NCI-H1436 (cell line): ENCODE results near the gene SEMA4F.
A peak's percentile ranks its signal among the peaks of the same experiment; 100 is the strongest.
"Not testable (repeated sequence)": the region's sequence is repeated elsewhere in the genome, so short reads cannot be mapped to it uniquely, and the experiment has no call there.

Source experiments
- DNase-seq: peaks from one replicate; lab custom pipeline; 2025; lab: John Stamatoyannopoulos, UW

The SEMA4F gene, protein sequence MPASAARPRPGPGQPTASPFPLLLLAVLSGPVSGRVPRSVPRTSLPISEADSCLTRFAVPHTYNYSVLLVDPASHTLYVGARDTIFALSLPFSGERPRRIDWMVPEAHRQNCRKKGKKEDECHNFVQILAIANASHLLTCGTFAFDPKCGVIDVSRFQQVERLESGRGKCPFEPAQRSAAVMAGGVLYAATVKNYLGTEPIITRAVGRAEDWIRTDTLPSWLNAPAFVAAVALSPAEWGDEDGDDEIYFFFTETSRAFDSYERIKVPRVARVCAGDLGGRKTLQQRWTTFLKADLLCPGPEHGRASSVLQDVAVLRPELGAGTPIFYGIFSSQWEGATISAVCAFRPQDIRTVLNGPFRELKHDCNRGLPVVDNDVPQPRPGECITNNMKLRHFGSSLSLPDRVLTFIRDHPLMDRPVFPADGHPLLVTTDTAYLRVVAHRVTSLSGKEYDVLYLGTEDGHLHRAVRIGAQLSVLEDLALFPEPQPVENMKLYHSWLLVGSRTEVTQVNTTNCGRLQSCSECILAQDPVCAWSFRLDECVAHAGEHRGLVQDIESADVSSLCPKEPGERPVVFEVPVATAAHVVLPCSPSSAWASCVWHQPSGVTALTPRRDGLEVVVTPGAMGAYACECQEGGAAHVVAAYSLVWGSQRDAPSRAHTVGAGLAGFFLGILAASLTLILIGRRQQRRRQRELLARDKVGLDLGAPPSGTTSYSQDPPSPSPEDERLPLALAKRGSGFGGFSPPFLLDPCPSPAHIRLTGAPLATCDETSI

DNA sequence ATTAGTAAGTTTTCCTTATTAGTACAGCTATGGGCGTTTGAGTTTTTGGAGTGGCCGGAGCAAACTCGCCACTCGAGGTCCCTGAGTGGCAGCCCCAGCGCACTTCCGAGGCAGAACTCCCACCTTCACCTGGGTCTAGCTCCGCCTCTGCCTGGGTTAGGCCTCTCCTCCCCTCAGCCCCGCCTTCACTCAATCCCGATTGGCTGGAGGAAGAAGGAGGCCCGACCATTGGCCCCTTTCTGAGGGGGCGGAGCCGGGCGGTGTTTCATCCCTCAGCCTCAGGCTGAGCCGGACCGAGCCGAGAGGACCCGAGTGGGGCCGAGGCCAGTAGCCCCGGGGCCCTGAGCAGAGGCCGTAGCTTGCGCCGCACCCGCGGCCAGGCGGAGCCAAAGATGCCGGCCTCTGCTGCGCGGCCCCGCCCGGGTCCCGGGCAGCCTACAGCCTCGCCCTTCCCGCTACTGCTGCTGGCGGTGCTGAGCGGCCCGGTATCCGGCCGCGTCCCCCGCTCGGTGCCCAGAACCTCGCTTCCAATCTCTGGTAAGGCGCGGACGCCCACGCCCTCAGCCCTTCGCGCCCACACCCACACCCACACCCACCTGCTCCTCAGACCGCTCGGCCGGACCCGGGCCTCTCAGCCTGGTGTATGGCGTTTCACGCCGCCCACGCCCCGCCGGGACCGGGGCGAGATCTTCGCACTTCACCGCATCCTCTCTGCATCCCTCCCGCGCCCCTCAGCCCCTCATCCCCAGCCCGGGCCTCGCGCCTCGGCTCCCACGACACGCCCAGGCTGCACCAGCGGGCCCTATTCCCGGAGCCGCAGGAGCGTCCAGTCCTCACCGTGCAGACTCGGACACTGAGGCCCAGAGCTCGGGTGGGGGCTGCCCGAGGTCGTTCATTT, at the start of gene SEMA4F:
TSS of gene SEMA4F (plus strand) at position 263 of the 898 bp plus-strand sequence. CDS start at position 393, 130 bp downstream.
- peak; percentile 97 for DNase-seq

GRCh38 chr2:74606927-74607326, 47.1 kb upstream of the SEMA4F start:
- DNase-seq = no peak

DNA sequence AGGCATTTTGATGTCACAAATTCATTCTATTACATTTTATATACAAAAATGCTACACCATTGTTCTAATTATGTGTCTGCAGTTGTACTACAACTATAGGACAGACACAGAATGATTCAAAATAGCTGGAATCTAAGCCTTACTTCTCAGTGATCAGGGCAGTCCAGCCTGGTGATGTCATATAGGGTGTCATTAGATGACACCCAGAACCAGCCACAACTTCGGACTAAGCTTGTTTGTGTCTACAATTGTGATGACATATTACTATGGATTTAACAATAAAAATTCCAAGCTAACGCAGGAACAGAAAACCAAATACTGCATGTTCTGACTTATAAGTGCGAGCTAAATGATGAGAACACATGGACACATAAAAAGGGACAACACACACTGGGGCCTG, 36.9 kb upstream of the SEMA4F start:
- DNase-seq = no peak

DNA sequence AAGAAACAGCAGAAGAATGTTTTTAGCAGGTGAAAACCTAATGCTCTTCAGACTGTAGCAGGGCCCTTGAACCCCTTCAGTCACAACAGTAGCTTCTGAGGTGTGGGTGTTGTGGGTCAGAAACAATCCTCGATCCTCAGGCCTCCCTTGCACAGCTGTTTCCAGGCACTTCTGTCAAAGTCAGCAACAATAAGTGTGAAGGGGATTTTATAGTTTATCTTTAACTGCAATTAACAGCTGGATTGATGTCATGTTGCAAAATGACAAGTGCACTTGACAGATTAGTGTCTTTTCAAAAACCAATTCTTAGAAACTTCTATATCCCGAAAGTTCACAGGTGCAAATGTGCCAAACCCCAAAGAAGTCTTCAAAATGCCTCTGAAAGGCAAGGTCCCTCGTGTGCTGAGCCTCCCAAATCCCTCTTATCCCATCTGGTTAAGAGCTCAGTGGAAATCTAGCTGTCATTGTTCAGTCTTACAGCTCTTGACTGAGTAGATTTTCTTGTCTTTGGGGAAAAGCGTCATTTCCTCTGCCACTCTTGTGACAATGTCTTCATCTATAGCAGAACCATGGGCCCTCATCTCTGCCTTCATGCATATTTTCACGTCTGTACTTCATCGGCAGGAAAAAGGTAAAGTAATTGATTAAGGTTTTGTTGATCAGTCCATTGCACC, 35.5 kb upstream of the SEMA4F start:
- DNase-seq = no peak

GRCh38 chr2:74619651-74620297, 34.3 kb upstream of the SEMA4F start:
- DNase-seq = no peak

- no peak for DNase-seq
Measured at GRCh38 chr2:74620671-74621070, 33.4 kb upstream of the SEMA4F start.

DNA sequence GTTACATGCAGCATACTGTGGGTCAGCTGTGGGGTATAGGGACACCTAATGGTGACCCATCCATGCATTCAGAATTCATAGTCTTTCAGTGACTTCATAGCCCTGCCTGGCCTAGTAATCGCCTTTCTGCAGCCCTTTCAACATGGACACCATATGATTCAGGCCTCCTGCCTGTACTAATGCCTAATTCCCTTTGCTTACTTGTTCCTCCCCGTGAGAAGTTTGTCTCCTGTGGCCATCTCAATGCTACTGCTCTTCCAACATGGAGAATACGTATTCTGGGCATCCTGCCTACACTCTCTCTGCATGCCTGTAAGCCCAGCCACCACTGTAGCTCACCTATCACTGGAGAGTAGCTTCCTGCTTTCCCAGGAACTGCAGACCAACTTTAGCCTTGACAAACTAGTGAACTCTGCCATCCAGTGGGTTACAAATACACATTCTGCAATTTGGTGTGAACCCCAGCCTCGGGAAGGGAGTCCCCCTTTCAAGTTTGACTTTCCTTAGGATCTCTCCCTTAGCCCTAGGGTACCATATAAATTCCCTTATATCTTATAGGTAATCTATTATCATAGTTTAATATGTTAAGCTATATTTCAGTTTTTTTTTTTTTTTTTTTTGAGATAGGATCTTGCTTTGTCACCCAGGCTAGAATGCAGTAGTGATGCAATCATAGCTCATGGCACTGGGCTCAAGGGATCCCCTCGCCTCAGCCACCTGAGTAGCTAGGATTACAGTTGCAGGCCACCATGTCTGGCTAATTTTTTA, 28.2 kb upstream of the SEMA4F start:
- no peak for DNase-seq

DNA sequence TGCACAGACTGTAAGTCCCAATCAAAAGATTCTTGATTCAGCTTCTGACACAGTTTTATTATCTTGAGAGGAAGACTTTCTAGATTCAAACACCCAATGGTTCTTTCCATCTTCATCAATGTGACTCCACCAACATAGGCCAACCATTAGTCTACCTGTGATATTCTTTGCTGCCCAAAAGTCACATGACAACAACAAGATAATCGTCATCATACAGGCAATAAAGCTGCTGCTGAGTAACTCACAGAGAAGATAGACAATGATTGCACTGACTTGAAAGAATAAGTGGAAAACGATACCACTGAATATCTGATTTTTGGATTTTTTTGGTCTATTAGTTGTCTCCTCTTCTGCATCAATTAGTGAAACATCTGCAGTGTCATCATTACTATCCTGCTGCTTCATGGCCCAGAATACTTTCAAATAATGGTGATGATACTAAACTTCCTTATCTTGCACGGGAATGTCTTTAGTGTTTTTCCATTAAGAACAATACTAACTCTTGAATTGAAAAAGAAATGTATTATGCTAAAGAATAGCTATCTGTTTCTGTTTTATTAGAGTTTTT, 25.4 kb upstream of the SEMA4F start:
- DNase-seq = no peak

DNA sequence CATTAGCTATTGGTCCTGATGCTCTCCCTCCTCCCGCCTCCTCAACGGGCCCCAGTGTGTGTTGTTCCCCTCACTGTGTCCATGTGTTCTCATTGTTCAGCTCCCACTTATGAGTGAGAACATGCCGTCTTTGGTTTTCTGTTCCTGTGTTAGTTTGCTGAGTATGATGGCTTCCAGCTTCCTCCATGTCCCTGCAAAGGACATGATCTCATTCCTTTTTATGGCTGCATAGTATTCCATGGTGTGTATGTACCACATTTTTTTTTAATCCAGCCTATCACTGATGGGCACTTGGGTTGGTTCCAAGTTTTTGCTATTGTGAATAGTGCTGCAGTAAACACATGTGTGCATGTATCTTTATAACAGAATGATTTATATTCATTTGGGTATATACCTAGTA, 23.6 kb upstream of the SEMA4F start:
- DNase-seq = not testable (repeated sequence)

DNA sequence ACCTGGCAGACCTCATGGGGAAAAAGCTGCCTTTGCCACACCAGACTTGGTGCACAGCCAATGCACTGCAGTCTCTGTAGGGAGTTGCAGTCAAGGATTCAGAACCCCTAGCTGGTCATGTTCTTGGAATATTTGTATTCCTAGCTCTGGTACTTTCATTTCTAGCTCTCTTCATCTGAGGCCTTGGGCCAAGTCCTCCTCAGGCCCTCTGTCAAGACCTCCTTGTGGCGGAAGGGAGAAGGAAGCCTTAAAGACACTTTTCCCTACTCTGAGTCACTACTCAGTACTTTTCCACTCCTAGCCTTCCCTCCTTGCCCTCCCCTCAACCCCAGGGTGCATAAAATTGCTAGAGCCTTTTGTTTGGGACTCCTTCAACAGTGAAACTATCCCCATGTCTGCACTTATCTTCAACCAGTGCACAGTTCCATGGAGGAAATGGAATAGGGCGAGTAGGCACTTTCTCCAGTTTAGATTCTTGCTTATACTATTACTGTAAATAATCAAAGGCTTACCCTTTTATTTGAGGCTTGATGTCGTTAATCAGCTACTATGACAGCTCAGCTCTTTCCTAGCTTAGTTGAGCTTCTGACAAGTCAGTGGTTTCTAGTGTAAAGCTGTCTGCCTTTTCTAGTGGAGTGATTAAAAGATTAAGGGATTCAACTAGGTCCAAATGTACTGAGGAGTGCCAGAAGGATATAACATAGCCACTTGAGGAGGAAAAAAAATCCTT, 21.7 kb upstream of the SEMA4F start:
- DNase-seq = no peak

DNA sequence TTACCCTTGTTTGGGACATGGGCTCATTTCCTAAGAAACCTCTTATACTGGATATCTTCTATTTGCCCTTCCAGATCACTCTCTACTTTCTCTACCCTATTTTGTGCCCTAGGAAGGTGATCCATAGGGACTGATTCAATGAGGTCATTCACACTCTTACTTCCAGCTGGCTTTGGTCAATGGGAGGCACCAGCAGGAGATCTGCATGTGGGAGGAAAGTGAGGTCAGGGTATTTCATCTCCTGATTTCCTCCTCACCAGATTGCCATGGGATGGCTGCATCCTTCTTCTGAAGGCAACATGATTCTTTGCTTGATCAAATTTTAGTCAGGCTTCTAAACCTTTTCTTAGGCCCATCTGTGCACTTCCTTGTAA, 21.1 kb upstream of the SEMA4F start:
- DNase-seq = no peak

GRCh38 chr2:74639550-74639949, 14.5 kb upstream of the SEMA4F start:
- no peak for DNase-seq

DNA sequence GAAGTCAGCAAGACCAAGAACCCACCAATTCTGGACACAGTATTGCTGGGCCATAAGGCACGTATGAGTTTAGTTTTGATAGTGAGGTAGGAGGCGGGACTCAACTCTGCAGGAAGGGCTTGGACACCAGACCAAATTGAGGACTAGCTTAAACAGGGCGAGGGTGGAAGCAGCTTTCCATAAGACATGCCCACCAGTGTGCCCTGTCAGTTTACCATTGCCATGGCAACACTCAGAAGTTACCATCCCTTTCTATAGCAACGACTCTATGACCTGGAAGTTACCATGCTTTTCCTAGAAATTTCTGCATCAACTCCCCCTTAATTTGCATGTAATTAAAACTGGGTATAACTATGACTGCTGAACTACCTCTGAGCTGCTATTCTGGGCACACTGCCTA, 8.7 kb upstream of the SEMA4F start:
- DNase-seq = no peak

- DNase-seq = no peak
Measured at GRCh38 chr2:74646201-74646600, 7.8 kb upstream of the SEMA4F start.

- DNase-seq = no peak
Measured at GRCh38 chr2:74646834-74647482, 7.1 kb upstream of the SEMA4F start.

DNA sequence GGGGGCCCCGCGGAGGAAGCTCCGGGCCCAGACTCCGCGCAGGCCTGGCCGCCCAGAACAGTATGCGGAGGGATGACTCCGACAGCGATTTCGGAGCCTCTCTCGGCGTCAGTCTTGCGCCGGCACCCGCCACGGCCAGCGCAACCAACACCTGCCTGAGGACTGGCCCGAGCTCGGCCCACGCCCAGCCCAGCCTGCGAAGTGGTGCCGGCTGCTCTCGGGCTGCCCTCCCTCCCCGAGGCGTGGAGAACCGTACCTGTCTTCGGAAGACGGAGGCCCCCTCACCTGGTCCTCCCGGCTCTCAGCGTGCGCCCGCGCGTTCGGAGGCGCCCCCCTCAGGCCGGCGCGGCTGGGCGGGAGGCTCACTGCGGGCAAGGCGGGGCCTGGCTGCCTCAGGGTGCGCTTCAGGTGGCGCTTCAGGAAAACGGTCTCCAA, 6.0 kb upstream of the SEMA4F start, which contains the start of gene M1AP:
TSS of gene M1AP (minus strand) at position 322 of the 435 bp plus-strand sequence. CDS start 8,055 bp downstream, outside the sequence.
- no peak for DNase-seq

DNA sequence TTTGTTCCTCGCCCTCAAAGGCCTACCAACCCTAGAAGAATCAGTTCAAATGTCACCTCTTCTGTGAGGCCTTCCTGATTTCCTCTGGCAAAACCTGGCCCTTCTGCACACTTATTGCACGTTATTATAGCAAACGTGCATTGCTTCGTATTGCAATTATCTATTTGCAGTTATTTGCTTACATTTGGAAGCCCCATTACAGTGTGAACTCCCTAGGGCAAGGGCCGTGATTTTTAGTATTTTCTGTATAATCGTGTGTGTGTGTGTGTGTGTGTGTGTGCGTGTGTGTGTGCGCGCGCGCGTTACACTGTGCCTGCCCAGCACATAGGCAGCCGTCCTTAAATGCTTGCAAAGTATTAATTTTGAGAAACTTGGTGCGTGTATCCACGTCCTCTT, 460 bp upstream of the SEMA4F start:
- DNase-seq = no peak

DNA sequence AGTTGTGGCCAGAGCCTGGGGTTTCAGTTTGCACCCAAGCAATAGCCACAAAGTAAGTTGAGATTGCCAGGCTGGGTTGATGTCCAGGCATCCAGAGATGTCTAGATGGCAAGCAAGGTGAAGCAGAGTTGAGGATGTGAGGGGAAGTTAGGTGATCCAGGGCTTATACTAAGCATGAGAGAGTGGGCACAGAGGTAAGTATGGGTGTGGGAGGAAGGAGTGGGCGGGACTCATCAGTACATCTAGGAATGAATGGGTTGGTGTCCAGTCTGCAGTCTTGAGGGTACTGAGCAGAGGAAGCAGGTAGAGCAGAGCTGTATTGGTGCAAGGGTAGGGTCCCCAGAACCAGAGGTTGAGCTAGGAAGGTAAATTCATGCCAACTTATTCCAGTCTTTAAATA, 1.5 kb downstream of the SEMA4F start:
- DNase-seq = no peak

- DNase-seq = no peak
Measured at GRCh38 chr2:74658516-74658915, 4.5 kb downstream of the SEMA4F start.
